ENCODE measurements around the gene CARD11. TPM values are rescaled to one million over a fixed set of nuclear protein-coding genes. Genes with fewer than 3 reads are reported as not detected.

Gene CARD11
- total RNA-seq, 1 donor from 2014 or later: 0.16 TPM

DNA sequence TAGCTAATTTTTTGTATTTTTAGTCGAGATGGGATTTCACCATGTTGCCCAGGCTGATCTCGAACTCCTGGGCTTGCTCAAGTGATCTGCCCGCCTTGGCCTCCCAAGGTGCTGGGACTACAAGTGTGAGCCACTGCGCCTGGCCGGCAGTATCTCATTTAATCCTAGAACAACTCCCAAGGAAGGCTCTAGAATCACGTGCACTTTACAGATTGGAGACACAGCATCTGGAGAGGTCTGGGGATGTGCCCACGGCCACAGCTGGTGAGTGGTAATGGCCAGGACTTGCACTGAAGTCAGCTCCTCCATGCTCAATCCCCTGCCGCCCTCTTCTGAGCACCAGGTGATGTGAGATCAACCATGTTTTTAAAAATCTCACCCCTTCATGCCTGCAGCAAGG is 43.1 kb downstream of the CARD11 start:
- TF ChIP-seq, protein P1, sequence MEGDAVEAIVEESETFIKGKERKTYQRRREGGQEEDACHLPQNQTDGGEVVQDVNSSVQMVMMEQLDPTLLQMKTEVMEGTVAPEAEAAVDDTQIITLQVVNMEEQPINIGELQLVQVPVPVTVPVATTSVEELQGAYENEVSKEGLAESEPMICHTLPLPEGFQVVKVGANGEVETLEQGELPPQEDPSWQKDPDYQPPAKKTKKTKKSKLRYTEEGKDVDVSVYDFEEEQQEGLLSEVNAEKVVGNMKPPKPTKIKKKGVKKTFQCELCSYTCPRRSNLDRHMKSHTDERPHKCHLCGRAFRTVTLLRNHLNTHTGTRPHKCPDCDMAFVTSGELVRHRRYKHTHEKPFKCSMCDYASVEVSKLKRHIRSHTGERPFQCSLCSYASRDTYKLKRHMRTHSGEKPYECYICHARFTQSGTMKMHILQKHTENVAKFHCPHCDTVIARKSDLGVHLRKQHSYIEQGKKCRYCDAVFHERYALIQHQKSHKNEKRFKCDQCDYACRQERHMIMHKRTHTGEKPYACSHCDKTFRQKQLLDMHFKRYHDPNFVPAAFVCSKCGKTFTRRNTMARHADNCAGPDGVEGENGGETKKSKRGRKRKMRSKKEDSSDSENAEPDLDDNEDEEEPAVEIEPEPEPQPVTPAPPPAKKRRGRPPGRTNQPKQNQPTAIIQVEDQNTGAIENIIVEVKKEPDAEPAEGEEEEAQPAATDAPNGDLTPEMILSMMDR (IDR thresholded peaks at IDR 0.05; ENCODE audit: borderline replicate concordance): no peak
- H3K27ac ChIP-seq (replicated peaks): no peak overlapping the region
- no peaks in the 10 kb centered on the region for H3K36me3 ChIP-seq
- H3K4me3 ChIP-seq: no peak overlapping the region
- no peaks in the 10 kb centered on the region for H3K9me3 ChIP-seq (replicated peaks)
- no peak for DNase-seq
- peaks cover 24% of the 10 kb centered on the region for H3K27me3 ChIP-seq (ENCODE audit: low read depth)
- no peaks in the 10 kb centered on the region for H3K4me1 ChIP-seq
- intact Hi-C loops (cut with micrococcal nuclease): no loop called here

DNA sequence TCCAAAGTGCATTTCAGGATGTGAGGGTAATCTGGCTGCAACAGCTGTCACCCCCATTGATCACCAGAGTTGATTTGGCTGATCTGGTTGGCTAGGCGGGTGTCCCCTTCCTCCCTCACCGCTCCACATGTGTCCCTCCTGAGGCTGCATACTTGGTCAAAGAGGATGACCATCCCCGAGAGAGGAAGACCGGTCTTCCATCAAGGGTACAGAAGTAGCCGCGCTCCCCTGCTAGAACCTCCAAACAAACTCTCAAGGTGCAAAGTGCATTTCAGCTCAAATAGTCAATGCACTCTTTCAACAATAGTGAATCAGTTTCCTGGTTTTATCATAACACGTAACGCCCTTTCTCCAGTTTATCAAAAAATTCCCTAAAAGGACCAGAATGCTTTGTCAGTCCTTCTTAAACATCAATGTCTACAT is 44.6 kb downstream of the CARD11 start:
- intact Hi-C loops (cut with micrococcal nuclease): no loop called here

GRCh38 chr7:2997014-2997413 is 46.7 kb downstream of the CARD11 start:
- intact Hi-C loops (cut with micrococcal nuclease): no loop called here
- TF ChIP-seq, protein P1 (IDR thresholded peaks at IDR 0.05; ENCODE audit: borderline replicate concordance): no peak
- DNase-seq: no peak
- Histone ChIP-seq H3K27me3 (ENCODE audit: low read depth) (peaks cover 16% of the 10 kb centered on the region), H3K36me3 (no peaks in the 10 kb centered on the region), H3K9me3 (replicated peaks) (peaks cover 6% of the 10 kb centered on the region), H3K4me3 (no peak overlapping the region), H3K27ac (replicated peaks) (no peak overlapping the region), H3K4me1 (no peaks in the 10 kb centered on the region)

More for the DNA sequence above, 44.6 kb downstream of the CARD11 start:
- H3K27me3 ChIP-seq (ENCODE audit: low read depth): peaks cover 15% of the 10 kb centered on the region
- TF ChIP-seq, protein P1 (IDR thresholded peaks at IDR 0.05; ENCODE audit: borderline replicate concordance): no peak
- H3K27ac ChIP-seq (replicated peaks): no peak overlapping the region
- no peaks in the 10 kb centered on the region for H3K9me3 ChIP-seq (replicated peaks)
- no peak for DNase-seq
- H3K4me3 ChIP-seq: no peak overlapping the region
- no peaks in the 10 kb centered on the region for H3K4me1 ChIP-seq
- no peaks in the 10 kb centered on the region for H3K36me3 ChIP-seq

DNA sequence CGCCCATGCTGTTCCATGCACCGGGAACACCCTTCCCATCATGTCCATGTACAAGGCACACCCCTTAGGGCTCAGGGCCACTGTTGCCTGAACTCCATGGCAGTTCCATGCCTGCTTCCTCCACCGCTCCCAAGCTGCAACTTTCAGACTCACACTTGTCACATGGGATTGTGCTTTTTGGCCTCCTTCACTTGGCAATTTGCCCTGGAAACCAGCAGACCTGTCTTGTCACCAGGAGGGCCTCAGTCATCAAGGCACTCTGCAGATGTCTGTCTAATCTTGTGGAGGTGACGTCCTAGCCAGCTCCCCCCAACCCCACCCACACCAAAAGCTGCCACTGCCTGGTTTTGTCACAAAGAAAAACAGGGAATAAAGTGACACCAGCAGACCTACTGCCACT is 47.5 kb downstream of the CARD11 start:
- intact Hi-C loops (cut with micrococcal nuclease): no loop called here
- TF ChIP-seq, protein P1 (IDR thresholded peaks at IDR 0.05; ENCODE audit: borderline replicate concordance): no peak
- Histone ChIP-seq H3K9me3 (replicated peaks) (peaks cover 14% of the 10 kb centered on the region), H3K27me3 (ENCODE audit: low read depth) (peaks cover 16% of the 10 kb centered on the region), H3K36me3 (no peaks in the 10 kb centered on the region), H3K27ac (replicated peaks) (no peak overlapping the region), H3K4me1 (no peaks in the 10 kb centered on the region), H3K4me3 (no peak overlapping the region)
- no peak for DNase-seq

- TF ChIP-seq, protein P1 (IDR thresholded peaks at IDR 0.05; ENCODE audit: borderline replicate concordance): no peak
- intact Hi-C loops (cut with micrococcal nuclease): no loop called here
- H3K4me1 ChIP-seq: no peaks in the 10 kb centered on the region
- no peak overlapping the region for H3K27ac ChIP-seq (replicated peaks)
- DNase-seq: no peak
- peaks cover 32% of the 10 kb centered on the region for H3K9me3 ChIP-seq (replicated peaks)
- H3K36me3 ChIP-seq: no peaks in the 10 kb centered on the region
- H3K27me3 ChIP-seq (ENCODE audit: low read depth): peaks cover 9% of the 10 kb centered on the region
- H3K4me3 ChIP-seq: no peak overlapping the region
Measured at GRCh38 chr7:2993868-2994267, 49.8 kb downstream of the CARD11 start.

DNA sequence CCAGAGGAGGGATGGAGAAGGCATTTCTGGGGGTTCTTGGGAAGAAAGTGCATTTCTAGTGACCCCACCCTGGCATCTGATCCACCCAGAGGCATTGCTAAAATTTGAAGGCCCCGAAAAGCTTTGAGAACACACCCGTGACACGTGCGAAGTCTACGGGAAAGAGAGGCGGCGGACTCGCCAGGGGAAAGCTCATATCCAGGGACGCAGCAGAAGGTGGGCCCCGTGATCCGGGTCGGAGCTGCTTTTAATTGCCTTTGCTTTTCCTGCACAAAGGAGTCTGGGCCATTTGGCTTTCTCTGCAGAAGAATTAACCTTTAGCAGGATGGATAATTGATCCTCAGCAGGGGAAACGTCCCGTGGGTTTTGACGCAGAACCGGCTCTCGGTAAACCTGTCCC is 50.3 kb downstream of the CARD11 start:
- peaks cover 37% of the 10 kb centered on the region for H3K9me3 ChIP-seq (replicated peaks)
- DNase-seq: no peak
- H3K4me1 ChIP-seq: no peaks in the 10 kb centered on the region
- H3K27ac ChIP-seq (replicated peaks): no peak overlapping the region
- peaks cover 4% of the 10 kb centered on the region for H3K27me3 ChIP-seq (ENCODE audit: low read depth)
- no peaks in the 10 kb centered on the region for H3K36me3 ChIP-seq
- intact Hi-C loops (cut with micrococcal nuclease): no loop called here
- TF ChIP-seq, protein P1 (IDR thresholded peaks at IDR 0.05; ENCODE audit: borderline replicate concordance): no peak
- no peak overlapping the region for H3K4me3 ChIP-seq

Measured in left ventricle myocardium inferior (tissue), 1 donor.